H1 (cell line): ENCODE measurements around the gene AGFG2.

Experiments used
- EP300 ChIP-seq, 2 experiments: IDR thresholded peaks; 1 replicate in 1 of 2; 2 replicates in 1 of 2; pipeline ENCODE4 v1.6.1; 2011 to 2012; ENCODE audit warnings: low read depth in 2 of 2, low read length in 2 of 2, mild to moderate bottlenecking in 2 of 2, borderline replicate concordance in 1 of 2, inconsistent platforms in 1 of 2, moderate library complexity in 1 of 2
- POLR2A ChIP-seq, 2 experiments: IDR thresholded peaks; 1 replicate in 1 of 2; 2 replicates in 1 of 2; pipeline ENCODE4 v1.6.1; 2011; ENCODE audit warnings: low read depth in 2 of 2, low read length in 2 of 2, mild to moderate bottlenecking in 2 of 2; ENCODE audit errors: control extremely low read depth in 1 of 2
- TF ChIP-seq, protein P1 (sequence below), 3 experiments: IDR thresholded peaks; 1 replicate in 2 of 3; 2 replicates in 1 of 3; pipeline versions ENCODE4 v1.5.1 to v1.6.1; 2011; ENCODE audit warnings: low read length in 3 of 3, mild to moderate bottlenecking in 3 of 3, inconsistent platforms in 2 of 3, low read depth in 1 of 3, moderate library complexity in 1 of 3; ENCODE audit not compliant: insufficient read depth in 1 of 3; ENCODE audit errors: control extremely low read depth in 1 of 3

DNA sequence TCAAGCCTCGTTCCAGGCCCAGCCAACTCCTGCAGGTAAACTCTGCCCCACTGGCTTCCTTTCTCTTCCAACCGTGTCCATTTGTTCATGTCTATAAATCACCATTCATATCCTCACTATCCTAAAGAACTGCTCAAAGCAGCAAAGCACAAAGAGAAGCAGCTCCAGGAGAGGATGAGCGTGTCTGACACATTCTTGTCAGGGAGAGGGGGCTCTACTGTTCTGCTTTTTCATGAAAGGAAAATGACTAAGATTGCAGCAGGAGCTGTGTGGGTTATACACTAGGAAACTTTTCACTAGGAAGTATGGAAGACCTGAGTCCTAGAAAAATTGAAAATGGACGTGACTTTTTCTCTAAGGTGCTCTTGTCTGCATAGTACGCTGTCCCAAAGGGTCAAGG lies 16.7 kb downstream of the AGFG2 start:
- TF ChIP-seq, protein P1, sequence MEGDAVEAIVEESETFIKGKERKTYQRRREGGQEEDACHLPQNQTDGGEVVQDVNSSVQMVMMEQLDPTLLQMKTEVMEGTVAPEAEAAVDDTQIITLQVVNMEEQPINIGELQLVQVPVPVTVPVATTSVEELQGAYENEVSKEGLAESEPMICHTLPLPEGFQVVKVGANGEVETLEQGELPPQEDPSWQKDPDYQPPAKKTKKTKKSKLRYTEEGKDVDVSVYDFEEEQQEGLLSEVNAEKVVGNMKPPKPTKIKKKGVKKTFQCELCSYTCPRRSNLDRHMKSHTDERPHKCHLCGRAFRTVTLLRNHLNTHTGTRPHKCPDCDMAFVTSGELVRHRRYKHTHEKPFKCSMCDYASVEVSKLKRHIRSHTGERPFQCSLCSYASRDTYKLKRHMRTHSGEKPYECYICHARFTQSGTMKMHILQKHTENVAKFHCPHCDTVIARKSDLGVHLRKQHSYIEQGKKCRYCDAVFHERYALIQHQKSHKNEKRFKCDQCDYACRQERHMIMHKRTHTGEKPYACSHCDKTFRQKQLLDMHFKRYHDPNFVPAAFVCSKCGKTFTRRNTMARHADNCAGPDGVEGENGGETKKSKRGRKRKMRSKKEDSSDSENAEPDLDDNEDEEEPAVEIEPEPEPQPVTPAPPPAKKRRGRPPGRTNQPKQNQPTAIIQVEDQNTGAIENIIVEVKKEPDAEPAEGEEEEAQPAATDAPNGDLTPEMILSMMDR (IDR thresholded peaks at IDR 0.05; ENCODE audit: control extremely low read depth in 1 of 3, insufficient read depth in 1 of 3, low read depth in 1 of 3, low read length in 3 of 3): no peak
- TF ChIP-seq POLR2A (IDR thresholded peaks at IDR 0.05; ENCODE audit: control extremely low read depth in 1 of 2, low read depth in 2 of 2, low read length in 2 of 2) (no peak), EP300 (IDR thresholded peaks at IDR 0.05; ENCODE audit: borderline replicate concordance in 1 of 2, low read depth in 2 of 2, low read length in 2 of 2) (no peak)
